DOHH2 (cell line): ENCODE results near the gene SRBD1.

Source experiments
- H3F3A ChIP-seq: fragments of 200-600 bp; sonication (generic), shearing (Covaris generic); 2 replicates; pipeline ENCODE4 v1.6.0; 2016; ENCODE audit warnings: antibody characterized with exemption, mild to moderate bottlenecking; ENCODE audit not compliant: control insufficient read depth, insufficient read depth
- H3K27ac ChIP-seq: fragments of 200-600 bp; sonication (generic); 2 replicates; pipeline ENCODE4 v1.5.1; 2014; ENCODE audit warnings: low read depth, mild to moderate bottlenecking, low read length, moderate library complexity
- H3K27me3 ChIP-seq: fragments of 200-600 bp; sonication (generic); 2 replicates; pipeline ENCODE4 v1.6.1; 2014; ENCODE audit warnings: mild to moderate bottlenecking, low read length, mixed read lengths; ENCODE audit not compliant: control insufficient read depth
- H3K36me3 ChIP-seq: fragments of 200-600 bp; sonication (generic); 2 replicates; pipeline ENCODE4 v1.6.1; 2014; ENCODE audit warnings: mild to moderate bottlenecking, low read length, moderate library complexity, mixed read lengths; ENCODE audit not compliant: control insufficient read depth
- H3K4me1 ChIP-seq: fragments of 200-600 bp; sonication (generic); 2 replicates; pipeline ENCODE4 v1.6.1; 2014; ENCODE audit warnings: mild to moderate bottlenecking, low read length, mixed read lengths; ENCODE audit not compliant: control insufficient read depth
- H3K4me2 ChIP-seq: fragments of 200-600 bp; sonication (generic); 2 replicates; pipeline ENCODE4 v1.6.0; 2014; ENCODE audit warnings: mild to moderate bottlenecking, low read length, moderate library complexity
- H3K4me3 ChIP-seq: fragments of 200-600 bp; sonication (generic); 2 replicates; pipeline ENCODE4 v1.5.1; 2014; ENCODE audit warnings: mild to moderate bottlenecking, low read length, mixed read lengths
- H3K79me2 ChIP-seq: fragments of 200-600 bp; sonication (generic); 2 replicates; pipeline ENCODE4 v1.6.1; 2014; ENCODE audit warnings: mild to moderate bottlenecking, low read length, mixed read lengths; ENCODE audit not compliant: control insufficient read depth
- H3K9me2 ChIP-seq: fragments of 200-600 bp; sonication (generic); replicated peaks from 2 replicates; pipeline ENCODE4 v1.6.1; 2014; ENCODE audit warnings: mild to moderate bottlenecking, low read length, mixed read lengths; ENCODE audit not compliant: control insufficient read depth
- H3K9me3 ChIP-seq: fragments of 200-600 bp; sonication (generic); 2 replicates; pipeline ENCODE4 v1.6.1; 2014; ENCODE audit warnings: antibody characterized with exemption, low read length, mixed read lengths; ENCODE audit not compliant: control insufficient read depth, insufficient read depth
- H4K20me1 ChIP-seq: fragments of 200-600 bp; sonication (generic); 2 replicates; pipeline ENCODE4 v1.6.0; 2014; ENCODE audit warnings: low read depth, mild to moderate bottlenecking, antibody characterized with exemption, low read length, moderate library complexity; ENCODE audit not compliant: control insufficient read depth, insufficient read depth
- CTCF ChIP-seq: fragments of 200-600 bp; sonication (generic); IDR thresholded peaks from one replicate; pipeline ENCODE4 v1.5.1; 2014; ENCODE audit warnings: antibody characterized with exemption, mild to moderate bottlenecking, low read depth, low read length; ENCODE audit not compliant: poor library complexity, severe bottlenecking
- EZH2phosphoT487 ChIP-seq: fragments of 200-600 bp; sonication (generic); IDR thresholded peaks from 2 replicates; pipeline ENCODE4 v1.6.1; 2017; ENCODE audit warnings: borderline replicate concordance, mild to moderate bottlenecking, antibody characterized with exemption, low read length, moderate library complexity, mixed read lengths

The SRBD1 gene

GRCh38 chr2:45457211-45457945 is 153.7 kb downstream of the SRBD1 start:
- Histone ChIP-seq H3K27ac (no peak overlapping the region), H3F3A (no peaks in the 10 kb centered on the region), H3K36me3 (0 out of 2 replicates have a peak, but pooled peaks cover 3% of the 10 kb centered on the region), H3K79me2 (no peaks in the 10 kb centered on the region), H3K9me3 (no peaks in the 10 kb centered on the region), H3K4me1 (no peaks in the 10 kb centered on the region), H3K4me3 (no peak overlapping the region), H3K9me2 (no peaks in the 10 kb centered on the region), H3K27me3 (no peaks in the 10 kb centered on the region), H4K20me1 (no peaks in the 10 kb centered on the region), H3K4me2 (no peak overlapping the region)
- TF ChIP-seq EZH2phosphoT487, result no peak
- TF ChIP-seq CTCF, result no peak

GRCh38 chr2:45452866-45453265 is 158.2 kb downstream of the SRBD1 start:
- H4K20me1 ChIP-seq, result no peaks in the 10 kb centered on the region
- H3K9me3 ChIP-seq, result no peaks in the 10 kb centered on the region
- no peaks in the 10 kb centered on the region for H3K9me2 ChIP-seq
- H3K4me2 ChIP-seq, result no peak overlapping the region
- no peaks in the 10 kb centered on the region for H3K27me3 ChIP-seq
- H3K4me1 ChIP-seq, result no peaks in the 10 kb centered on the region
- TF ChIP-seq CTCF, result no peak
- TF ChIP-seq EZH2phosphoT487, result no peak
- H3K4me3 ChIP-seq, result no peak overlapping the region
- H3F3A ChIP-seq, result no peaks in the 10 kb centered on the region
- H3K27ac ChIP-seq, result no peak overlapping the region
- no peaks in the 10 kb centered on the region for H3K79me2 ChIP-seq
- 0 out of 2 replicates have a peak, but pooled peaks cover 3% of the 10 kb centered on the region for H3K36me3 ChIP-seq

GRCh38 chr2:45450634-45451033 is 160.4 kb downstream of the SRBD1 start:
- Histone ChIP-seq H3K36me3 (no peaks in the 10 kb centered on the region), H3F3A (no peaks in the 10 kb centered on the region), H3K79me2 (no peaks in the 10 kb centered on the region), H3K27ac (no peak overlapping the region), H3K9me2 (no peaks in the 10 kb centered on the region), H3K4me2 (no peak overlapping the region), H3K9me3 (no peaks in the 10 kb centered on the region), H3K27me3 (no peaks in the 10 kb centered on the region), H4K20me1 (no peaks in the 10 kb centered on the region), H3K4me3 (no peak overlapping the region), H3K4me1 (no peaks in the 10 kb centered on the region)
- no peak for TF ChIP-seq EZH2phosphoT487

GRCh38 chr2:45448217-45448616 is 162.8 kb downstream of the SRBD1 start:
- Histone ChIP-seq H3F3A (no peaks in the 10 kb centered on the region), H3K79me2 (no peaks in the 10 kb centered on the region), H3K4me2 (no peak overlapping the region), H3K9me2 (no peaks in the 10 kb centered on the region), H4K20me1 (no peaks in the 10 kb centered on the region), H3K27ac (no peak overlapping the region), H3K27me3 (no peaks in the 10 kb centered on the region), H3K4me1 (no peaks in the 10 kb centered on the region), H3K36me3 (no peaks in the 10 kb centered on the region), H3K4me3 (no peak overlapping the region), H3K9me3 (no peaks in the 10 kb centered on the region)
- TF ChIP-seq CTCF (no peak), EZH2phosphoT487 (no peak)
